GM12873 (cell line): ENCODE measurements around the gene PEAK1.

Experiments
- CTCF ChIP-seq: IDR thresholded peaks from 2 replicates; pipeline ENCODE4 v1.5.1; 2012; ENCODE audit warnings: low read depth, mild to moderate bottlenecking, moderate library complexity, low read length, control low read depth; ENCODE audit not compliant: insufficient read depth; ENCODE audit errors: missing control alignments

Gene PEAK1

GRCh38 chr15:77410701-77411618, 8.9 kb downstream of the PEAK1 start:
- no peak for TF ChIP-seq CTCF

- TF ChIP-seq CTCF = no peak
These were observed 10.4 kb downstream of the PEAK1 start for GRCh38 chr15:77409259-77410156.

GRCh38 chr15:77406846-77407245, 13.1 kb downstream of the PEAK1 start:
- no peak for TF ChIP-seq CTCF

- no peak for TF ChIP-seq CTCF
These were observed 17.0 kb downstream of the PEAK1 start for GRCh38 chr15:77402740-77403379.

GRCh38 chr15:77400258-77400657, 19.6 kb downstream of the PEAK1 start:
- no peak for TF ChIP-seq CTCF

- TF ChIP-seq CTCF = no peak
These were observed 21.0 kb downstream of the PEAK1 start for GRCh38 chr15:77398927-77399326.
